Osteoblast (primary cell): ENCODE data around the gene PHYKPL. TPM values are rescaled to one million over a fixed set of nuclear protein-coding genes. Genes with fewer than 3 reads are reported as not detected.

Source experiments
- DNase-seq: peaks from one replicate; pipeline ENCODE4 v3.0.0; 2011; ENCODE audit warnings: low spot score, mixed read lengths; ENCODE audit not compliant: insufficient read length; ENCODE audit errors: missing footprints
- H2AFZ ChIP-seq: 2 replicates; pipeline ENCODE4 v1.6.0; 2011; ENCODE audit warnings: mild to moderate bottlenecking, low read length
- H3K27ac ChIP-seq: 2 replicates; pipeline ENCODE4 v1.5.1; 2011; ENCODE audit warnings: mild to moderate bottlenecking, low read depth, low read length, moderate library complexity
- H3K27me3 ChIP-seq: 2 replicates; pipeline ENCODE4 v1.6.0; 2012; ENCODE audit warnings: mild to moderate bottlenecking, control low read depth, inconsistent platforms, low read length, moderate library complexity; ENCODE audit not compliant: insufficient read depth
- H3K36me3 ChIP-seq: 2 replicates; pipeline ENCODE4 v1.5.1; 2011; ENCODE audit warnings: mild to moderate bottlenecking, low read length, control low read depth, moderate library complexity; ENCODE audit not compliant: insufficient read depth
- H3K4me1 ChIP-seq: 2 replicates; pipeline ENCODE4 v1.5.1; 2011; ENCODE audit warnings: mild to moderate bottlenecking, low read length, control low read depth, moderate library complexity; ENCODE audit not compliant: insufficient read depth
- H3K4me2 ChIP-seq: 2 replicates; pipeline ENCODE4 v1.6.0; 2011; ENCODE audit warnings: mild to moderate bottlenecking, low read length; ENCODE audit not compliant: insufficient read depth
- H3K4me3 ChIP-seq: fragments of 200-600 bp; sonication (generic); 3 replicates; pipeline ENCODE4 v1.5.1; 2012; ENCODE audit warnings: mild to moderate bottlenecking, low read length, inconsistent platforms; ENCODE audit not compliant: insufficient read depth
- H3K79me2 ChIP-seq: 2 replicates; pipeline ENCODE4 v1.6.0; 2012; ENCODE audit warnings: mild to moderate bottlenecking, low read length, control low read depth, inconsistent platforms; ENCODE audit not compliant: insufficient read depth
- H3K9me3 ChIP-seq: 2 replicates; pipeline ENCODE4 v1.5.1; 2011; ENCODE audit warnings: low read depth, low read length, control low read depth
- H4K20me1 ChIP-seq: 2 replicates; pipeline ENCODE4 v1.6.0; 2012; ENCODE audit warnings: mild to moderate bottlenecking, low read length, control low read depth; ENCODE audit not compliant: insufficient read depth
- CTCF ChIP-seq: IDR thresholded peaks from 2 replicates; pipeline ENCODE4 v1.5.1; 2011; ENCODE audit warnings: mild to moderate bottlenecking, low read depth, low read length, moderate library complexity; ENCODE audit errors: extremely low read depth
- total RNA-seq: library from RNA; depleted of rRNA; stranded (reverse); fragments of >200 nt; gene quantifications from 2 replicates; pipeline ENCODE4 v1.2.3, GENCODE V29; 2012

Gene PHYKPL
- total RNA-seq, 1 donor, result 35.1 TPM

DNA sequence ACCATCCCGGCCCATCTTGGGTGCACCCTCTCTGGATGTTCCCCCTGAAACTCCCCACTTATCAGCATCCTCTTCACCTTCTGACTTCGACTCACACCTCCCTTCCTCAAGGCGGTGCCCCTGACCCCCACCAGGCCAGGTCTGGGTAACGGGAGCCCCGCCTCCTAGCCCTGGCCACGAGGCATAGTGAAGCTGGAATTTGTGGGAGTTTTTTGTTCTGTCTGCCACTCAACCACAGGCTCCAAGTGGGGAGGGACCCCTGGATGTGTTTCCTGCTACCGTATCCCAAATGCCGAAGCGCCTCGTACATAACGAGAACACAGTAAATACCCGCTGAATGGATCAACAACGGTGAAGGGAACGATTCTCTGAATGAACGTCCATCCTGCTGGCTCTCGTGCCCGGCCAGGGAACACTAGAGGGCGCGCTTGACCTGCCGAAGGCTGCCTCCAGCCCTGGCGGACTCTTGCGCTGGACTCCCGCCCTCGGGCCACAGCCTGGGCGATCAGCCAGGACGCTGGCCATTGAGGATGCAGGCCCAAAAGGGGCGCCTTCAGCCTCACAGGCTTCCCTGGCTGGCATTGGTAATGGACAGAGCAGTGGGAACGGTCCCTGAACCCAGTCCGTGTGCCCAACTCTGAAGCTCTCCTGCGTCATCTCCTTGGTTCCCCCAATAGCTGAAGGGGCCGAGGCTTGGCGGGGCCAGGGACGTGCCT, 47.3 kb upstream of the PHYKPL start:
- Histone ChIP-seq H3K4me2 (peak overlapping the region; percentile 54), H4K20me1 (no peaks in the 10 kb centered on the region), H3K4me3 (no peak overlapping the region), H2AFZ (peak overlapping the region; percentile 57), H3K79me2 (no peaks in the 10 kb centered on the region), H3K36me3 (no peaks in the 10 kb centered on the region), H3K9me3 (no peaks in the 10 kb centered on the region), H3K27me3 (peaks cover 11% of the 10 kb centered on the region), H3K27ac (no peak overlapping the region), H3K4me1 (no peaks in the 10 kb centered on the region)
- TF ChIP-seq CTCF, result peak; percentile 87
- DNase-seq, result peak; percentile 99

DNA sequence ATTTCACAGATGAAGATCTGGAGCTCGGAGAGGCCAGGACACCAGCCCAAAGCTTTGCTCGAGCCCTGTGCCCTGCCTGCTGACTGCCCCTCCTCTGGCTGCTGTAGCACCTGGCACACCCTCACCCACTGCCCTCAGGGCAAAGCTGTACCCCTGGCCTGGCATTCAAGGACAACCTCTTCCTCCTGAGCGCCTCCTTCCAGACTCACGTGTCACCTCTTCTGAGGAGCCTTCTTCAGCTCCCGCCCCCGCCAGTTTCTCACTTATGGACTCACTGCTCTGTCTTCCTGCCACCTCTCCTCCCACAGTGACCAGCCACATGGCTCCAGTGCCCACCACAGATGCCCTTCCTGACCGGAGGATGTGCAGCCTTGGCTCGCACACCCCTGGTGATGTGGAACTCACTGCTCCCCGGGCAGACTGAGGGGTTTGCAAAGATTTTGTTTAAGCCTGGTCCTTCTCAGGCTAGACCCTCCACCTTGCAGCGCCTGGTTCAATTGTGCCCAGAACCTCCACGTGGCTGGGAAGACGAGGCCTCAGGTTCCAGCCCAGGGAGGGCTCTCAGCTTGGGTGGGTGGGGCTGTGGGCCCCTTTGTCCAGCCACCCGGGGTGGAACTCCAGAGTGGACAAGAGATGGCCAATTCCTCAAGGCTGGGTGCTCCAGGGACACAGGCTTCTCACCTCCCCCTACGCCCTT, 46.6 kb upstream of the PHYKPL start:
- Histone ChIP-seq H3K27ac (no peak overlapping the region), H4K20me1 (no peaks in the 10 kb centered on the region), H3K4me2 (no peak overlapping the region), H3K4me1 (no peaks in the 10 kb centered on the region), H3K27me3 (peaks cover 11% of the 10 kb centered on the region), H3K9me3 (no peaks in the 10 kb centered on the region), H3K4me3 (no peak overlapping the region), H3K79me2 (no peaks in the 10 kb centered on the region), H2AFZ (no peak overlapping the region), H3K36me3 (no peaks in the 10 kb centered on the region)
- DNase-seq, result peak; percentile 69
- TF ChIP-seq CTCF, result no peak

- no peaks in the 10 kb centered on the region for H3K36me3 ChIP-seq
- H3K27me3 ChIP-seq, result peaks cover 11% of the 10 kb centered on the region
- no peaks in the 10 kb centered on the region for H4K20me1 ChIP-seq
- H2AFZ ChIP-seq, result no peak overlapping the region
- no peaks in the 10 kb centered on the region for H3K9me3 ChIP-seq
- H3K4me2 ChIP-seq, result no peak overlapping the region
- no peak overlapping the region for H3K27ac ChIP-seq
- TF ChIP-seq CTCF, result no peak
- H3K4me3 ChIP-seq, result no peak overlapping the region
- no peaks in the 10 kb centered on the region for H3K4me1 ChIP-seq
- DNase-seq, result peak; percentile 83
- H3K79me2 ChIP-seq, result no peaks in the 10 kb centered on the region
Observed at GRCh38 chr5:178278358-178279023, 45.9 kb upstream of the PHYKPL start.

DNA sequence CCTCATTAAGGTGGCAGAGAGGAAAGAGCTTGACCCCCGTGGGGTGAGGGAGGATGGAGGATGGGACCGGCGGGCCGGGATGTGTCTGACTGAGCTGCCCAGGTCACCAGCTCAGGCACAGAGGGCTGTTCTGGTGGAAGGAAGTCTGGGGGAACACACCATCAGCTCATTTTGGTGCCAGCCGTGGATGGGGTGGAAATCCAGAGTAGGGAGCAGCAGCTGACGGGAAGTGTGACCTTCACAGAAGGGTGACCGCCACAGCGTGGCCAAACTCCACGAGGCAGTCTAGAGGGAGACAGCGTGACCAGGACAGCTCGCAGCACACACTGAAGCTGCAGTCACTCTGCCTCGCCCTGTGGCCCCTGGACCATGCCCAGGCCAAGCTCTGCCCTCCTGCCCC, 45.3 kb upstream of the PHYKPL start:
- Histone ChIP-seq H3K27me3 (peaks cover 11% of the 10 kb centered on the region), H3K36me3 (no peaks in the 10 kb centered on the region), H3K4me1 (no peaks in the 10 kb centered on the region), H3K4me3 (no peak overlapping the region), H3K27ac (no peak overlapping the region), H3K79me2 (no peaks in the 10 kb centered on the region), H2AFZ (no peak overlapping the region), H3K4me2 (no peak overlapping the region), H3K9me3 (no peaks in the 10 kb centered on the region), H4K20me1 (no peaks in the 10 kb centered on the region)
- no peak for TF ChIP-seq CTCF
- DNase-seq, result peak; percentile 22
